Activated CD8-positive, alpha-beta memory T cell treated with anti-CD3 and anti-CD28 coated beads, Interleukin-2, amount 50 U/mL, for 4 hours (primary cell): ENCODE data around the gene TNFRSF21.
"Not testable (repeated sequence)": the region's sequence is repeated elsewhere in the genome, so short reads cannot be mapped to it uniquely, and the experiment has no call there.

Experiments used
- DNase-seq: peaks from one replicate; pipeline ENCODE4 v3.0.0-alpha.2; 2020

TNFRSF21 gene

DNA sequence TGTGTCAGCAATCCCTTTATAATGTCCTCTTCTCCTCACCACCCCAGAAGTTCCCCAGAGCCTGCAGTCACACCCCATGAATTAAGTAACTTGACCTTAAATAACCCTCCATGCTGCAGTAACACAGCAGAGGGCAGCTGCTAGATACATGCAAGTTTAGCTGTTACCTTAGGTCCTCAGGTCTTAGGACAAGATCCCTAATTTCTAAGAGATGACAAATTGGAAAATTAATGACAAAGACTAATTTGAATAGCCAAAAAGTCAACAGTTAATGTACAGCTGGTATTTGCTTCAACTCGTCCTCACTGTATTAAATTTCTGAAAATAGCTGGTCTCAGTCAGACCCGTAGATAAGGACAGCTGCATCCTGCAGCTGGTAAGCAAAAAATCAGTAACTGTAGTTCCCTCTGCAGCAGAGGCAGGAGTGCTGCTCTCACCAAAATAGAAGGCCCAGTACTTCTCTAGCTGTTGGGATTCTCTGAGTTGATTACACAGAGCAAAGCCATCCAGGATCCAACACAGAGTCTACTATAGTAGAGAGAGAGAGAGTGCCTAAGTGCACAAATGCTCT, 62.4 kb downstream of the TNFRSF21 start:
- no peak for DNase-seq

DNA sequence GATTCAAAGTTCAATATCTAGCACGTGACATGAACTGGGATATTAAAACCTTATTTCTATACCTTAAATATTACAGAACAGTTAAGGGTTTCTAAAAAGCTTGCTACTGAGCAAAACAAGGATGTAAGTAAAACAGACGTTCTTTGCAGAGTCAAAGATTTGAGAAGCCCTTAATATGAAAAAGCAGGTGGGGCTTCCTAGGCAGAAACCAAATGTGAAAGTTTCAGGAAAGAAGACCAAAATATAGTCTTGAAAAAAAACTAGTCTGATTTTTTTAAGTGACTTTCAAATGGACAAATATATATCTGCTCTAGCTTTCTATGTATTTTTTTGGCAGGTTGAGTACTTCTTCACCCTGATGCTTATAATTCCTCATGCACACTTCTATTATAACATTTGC, 63.2 kb downstream of the TNFRSF21 start:
- no peak for DNase-seq

DNA sequence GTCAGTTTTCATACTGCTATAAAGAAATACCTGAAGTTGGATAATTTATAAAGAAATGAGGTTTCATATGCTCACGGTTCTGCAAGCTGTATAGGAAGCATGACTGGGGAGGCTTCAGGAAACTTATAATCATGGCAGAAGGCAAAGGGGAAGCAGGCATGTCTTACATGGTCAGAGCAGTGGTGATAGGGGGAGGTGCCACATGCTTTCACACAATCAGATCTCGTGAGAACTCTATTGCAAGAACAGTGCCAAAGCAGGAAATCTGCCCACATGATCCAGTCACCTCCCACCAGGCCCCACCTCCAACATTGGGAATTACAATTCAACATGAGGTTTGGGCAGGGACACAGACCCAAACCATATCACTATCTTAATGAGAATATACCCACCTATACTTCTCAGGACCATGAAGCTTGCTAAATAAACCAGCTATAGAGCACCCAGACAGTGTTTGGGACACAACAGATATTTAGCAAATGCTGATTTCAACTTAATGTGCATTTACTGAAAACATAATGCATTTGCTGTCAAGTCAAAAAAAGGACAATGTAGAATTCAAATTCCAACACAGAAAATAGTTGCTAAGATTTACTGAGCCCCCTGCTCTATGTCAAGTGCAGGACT, 63.8 kb downstream of the TNFRSF21 start:
- no peak for DNase-seq

DNA sequence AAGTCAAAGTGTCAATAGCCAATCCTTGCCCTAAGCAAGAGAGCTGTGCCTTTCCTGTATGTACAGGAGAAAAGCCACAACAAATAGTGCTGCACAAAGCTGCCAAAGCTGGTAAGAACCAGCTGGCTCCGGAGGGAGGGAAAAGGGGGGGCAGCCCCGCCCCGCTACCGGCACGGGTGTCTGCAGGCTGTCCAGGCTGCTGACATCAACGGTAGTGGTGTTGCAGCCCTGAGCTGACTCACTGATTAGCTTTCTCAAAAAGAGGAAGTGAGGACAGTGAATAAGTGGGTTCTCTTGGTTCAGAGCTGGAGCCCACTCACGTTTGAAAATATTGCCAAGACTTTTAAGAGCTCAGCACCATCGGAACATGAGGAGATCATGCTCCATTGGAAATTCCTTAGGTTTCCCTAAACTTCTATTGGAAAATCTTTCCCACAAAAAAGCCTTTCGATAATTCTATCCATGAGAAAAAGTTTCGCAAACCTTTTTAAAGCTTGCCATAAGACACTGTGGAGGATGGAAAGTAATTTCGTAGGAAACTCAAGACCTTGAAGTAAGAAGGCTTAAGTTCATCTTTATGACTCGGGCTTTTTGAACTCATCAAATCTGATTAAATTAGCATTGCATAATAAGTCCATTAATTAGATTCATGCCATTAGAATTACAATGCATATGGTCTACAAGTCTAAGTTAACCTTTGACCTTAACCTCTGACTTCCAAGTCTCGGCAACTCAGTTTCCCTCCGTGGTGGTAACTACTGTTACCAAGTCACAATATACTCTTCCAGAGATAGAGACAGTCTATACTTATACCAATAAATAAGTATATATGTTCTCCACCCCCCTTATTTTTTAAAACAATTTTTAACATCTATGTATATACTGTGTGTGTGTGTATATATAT, 67.0 kb downstream of the TNFRSF21 start:
- DNase-seq: peak; percentile 53

DNA sequence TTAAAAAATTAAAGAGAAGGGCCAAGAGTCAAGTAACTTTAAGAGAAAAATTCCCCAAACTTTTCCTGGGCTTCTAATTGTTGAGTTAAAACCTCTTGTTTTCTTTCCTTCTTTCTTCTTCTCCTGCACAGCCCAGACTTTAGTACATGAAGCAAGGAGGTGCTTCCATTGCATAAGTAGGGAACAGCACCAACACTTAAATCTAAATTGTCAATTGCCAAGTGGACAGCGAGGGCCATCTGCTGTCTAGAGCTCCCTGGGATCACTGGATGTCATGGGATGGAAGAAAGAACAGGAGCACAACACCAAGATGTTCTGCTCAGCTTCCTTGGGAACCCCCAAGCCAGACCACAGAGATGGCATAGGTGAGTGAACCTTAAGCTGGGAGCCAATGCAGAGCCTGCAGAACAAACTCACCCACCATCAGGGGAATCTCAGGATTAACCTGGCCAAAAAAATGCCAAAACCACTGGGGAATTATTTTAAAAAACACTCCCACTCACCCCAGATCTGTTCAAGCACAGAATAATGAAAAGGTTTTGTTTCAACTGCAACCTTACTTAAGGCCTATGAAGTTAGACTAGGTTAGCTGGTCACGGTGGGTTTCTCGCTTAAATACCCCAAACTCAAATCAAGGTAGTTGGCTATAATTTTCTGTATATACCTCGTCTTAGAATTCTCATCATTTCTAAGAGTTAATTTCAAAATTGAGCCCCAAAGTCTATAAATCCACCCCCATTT, 67.8 kb downstream of the TNFRSF21 start:
- DNase-seq: no peak

DNA sequence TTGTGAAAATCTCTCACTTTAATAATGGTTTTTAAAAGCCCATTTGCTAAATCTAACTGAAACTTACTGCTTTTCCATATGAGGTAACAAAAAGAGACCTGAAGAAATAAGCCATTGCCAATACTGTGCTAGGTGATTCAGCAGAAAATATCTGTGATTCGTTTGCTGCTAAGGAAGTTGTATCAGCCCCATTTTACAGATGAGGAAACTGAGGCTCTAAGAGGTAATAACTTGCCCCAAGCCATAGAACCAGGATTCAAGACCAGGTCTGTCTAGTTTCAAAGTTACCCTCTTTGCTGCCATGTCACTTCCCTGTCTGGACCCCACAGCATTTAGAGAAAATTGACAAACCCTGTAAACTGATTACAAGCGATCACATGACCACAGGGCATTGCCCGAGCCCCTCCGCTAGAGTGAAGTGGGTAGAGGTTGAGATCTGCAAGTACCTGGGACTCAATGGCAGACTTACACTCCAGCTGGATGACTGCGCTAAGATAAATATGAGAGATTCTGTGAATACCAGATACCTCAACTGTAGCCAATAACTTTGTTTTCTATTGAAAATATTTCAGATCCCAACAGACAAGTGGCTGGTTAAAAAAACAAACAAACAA, 69.3 kb downstream of the TNFRSF21 start:
- DNase-seq: no peak

DNA sequence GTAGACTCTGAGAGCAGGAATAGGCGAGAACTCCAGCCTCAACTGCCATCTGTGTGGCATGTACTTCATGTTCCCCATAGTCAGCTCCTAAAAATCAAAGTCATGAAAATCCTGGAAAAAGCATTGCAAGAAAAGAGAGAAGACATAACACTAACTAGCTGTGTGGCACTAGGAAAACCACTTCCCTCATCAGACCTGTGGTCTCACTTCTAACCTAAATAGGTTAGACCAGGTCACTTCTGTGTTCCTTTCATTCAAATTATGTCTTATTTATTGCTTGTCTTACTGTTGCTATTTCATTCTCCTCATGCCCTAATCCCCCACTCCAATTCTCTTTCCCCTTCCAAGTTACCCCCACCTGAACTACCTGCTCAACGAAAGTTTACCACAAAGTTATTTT, 70.2 kb downstream of the TNFRSF21 start:
- DNase-seq: no peak

DNA sequence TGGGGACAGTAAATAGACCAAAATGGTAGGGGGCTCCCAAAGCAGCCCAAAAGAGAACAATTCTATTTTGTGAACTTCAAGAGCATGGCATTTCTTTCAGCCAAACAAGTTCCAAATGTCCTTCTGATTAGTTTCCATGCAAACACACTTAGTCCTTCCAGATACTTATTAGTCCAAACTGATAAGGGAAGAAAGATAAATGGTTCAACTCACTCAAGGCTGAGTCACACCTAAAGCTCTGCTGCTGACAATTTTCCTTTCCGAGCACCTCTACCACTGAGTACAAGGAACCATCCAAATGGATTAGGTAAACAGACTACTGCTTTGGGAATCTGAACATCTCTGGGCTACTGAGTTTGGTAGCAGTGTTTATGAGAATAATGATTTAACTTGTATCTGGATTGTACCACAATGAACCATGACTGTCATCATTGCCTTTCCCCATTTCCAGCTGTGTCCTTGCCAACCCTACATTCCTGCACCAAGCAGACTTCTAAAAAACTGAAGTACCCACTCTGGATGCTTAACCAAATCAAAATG, 71.2 kb downstream of the TNFRSF21 start:
- DNase-seq: no peak

DNA sequence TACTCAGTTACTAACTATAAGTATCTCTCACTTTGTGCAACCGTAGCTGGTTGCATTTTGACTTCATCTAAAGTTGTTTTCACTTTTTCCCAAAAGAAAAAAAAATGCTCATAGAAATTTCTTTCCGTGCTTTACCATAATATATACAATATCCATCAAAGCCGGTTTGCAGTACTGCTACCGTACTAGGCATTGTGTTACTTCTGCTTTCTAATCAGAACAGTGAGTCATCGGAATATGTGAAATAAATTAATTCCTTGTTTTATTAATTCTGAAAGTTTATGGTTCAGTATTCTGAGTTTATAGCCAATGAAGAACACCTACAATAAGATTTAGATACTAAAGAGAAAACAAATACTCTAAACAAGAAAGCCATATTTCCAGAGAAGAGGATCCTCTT, 72.5 kb downstream of the TNFRSF21 start:
- no peak for DNase-seq

DNA sequence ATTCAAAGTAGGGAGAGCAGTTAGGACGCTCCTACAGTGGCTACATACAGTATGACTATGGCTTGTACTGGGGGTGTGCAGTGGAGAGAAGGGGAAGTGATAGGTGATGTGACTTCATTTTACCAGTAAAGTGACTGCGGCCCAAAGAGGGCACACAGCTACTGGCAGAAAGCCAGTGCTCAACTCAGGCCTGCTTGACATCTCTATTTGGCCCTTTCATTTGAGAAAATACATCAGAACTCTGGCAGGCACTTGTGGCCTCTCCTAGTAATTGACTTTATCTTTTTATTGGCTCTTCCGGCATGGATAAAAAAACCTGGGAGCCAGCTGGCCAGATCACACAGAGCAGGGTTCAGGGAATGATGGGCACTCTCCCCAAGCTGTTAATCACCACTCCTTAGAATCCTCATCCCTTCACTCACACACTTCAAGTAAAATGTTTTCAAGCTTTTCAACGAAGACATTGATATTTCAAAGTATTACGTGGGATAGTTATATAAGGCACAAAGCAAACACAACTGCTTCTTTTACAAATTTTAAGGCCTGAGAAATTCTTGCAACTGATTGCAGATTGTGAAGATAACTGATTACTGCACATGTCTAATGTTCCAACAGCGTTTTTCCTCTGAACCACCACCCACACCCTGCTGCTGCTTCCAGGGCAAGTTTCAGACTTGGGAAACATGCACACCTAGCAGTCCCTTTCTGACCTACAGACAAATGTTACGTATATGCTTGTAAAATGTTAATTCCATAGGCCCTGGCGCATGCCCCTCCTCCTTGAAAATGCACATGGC, 73.5 kb downstream of the TNFRSF21 start:
- no peak for DNase-seq

DNA sequence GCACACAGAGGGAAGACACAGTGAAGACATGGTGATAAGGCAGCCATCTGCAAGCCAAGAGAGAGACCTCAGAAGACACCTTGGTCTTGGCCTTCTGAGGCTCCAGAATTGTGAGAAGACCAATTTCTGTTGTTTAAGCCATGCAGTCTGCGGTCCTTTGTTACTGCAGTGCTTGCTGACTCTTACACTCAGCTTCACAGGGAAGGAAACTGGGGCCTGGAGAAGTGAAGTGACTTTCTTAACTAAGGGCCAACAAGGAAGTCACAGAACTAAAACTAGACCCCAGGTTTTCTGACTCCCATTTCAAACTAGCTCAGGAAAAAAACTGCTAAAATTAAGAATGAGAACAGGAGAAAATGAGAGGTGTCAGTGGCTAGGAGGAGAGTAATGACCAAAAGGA, 74.3 kb downstream of the TNFRSF21 start:
- DNase-seq: no peak

DNA sequence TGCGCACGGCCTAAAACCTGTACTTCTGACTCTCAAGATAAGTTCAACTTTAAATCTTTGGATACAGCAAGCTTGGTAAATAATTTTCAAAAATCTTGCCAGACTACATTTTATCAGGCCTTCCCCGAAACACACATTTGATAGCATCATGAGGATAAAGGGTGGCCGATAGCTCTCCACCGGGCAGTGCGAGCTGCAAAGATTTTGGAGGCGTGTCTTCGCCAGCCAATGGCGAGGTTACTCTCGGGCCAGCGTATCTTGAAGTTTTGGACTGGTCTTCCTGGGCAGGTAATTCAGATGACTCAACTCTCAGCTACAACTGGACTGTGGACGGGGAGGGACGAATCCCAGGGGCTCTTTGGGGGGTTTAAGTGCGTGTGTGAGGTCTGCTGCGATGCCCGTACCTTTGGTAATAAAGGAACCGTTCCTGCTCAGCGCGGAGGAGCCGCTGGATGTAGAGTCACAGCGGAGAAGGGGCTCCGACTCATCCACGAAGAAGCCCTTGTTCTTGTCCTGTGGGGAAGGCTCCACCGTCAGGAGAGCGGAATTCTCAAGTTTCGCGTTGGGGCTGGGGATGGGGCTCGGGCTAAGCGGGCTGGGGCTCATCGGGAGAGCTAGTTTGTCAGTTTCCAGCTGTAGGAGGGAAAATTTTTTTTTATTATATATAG, 75.3 kb downstream of the TNFRSF21 start:
- no peak for DNase-seq

DNA sequence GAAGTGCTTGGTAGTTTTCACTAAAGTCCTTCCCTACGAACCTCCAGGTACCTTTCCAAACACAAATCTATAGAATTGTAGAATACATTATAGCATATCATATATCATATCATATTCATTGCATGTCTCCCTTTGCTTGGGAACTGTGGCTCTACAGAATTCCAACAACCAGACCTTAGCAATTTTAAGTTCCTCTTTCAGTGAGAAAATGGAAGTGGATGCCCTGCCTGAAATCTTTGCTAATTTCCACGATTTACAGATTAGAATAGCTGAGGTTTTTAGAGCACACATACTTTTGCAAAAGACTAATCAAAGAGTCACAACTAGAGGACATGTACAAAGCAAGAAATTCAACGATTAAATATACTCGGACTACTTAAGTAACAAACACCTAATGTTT, 78.6 kb downstream of the TNFRSF21 start:
- no peak for DNase-seq

DNA sequence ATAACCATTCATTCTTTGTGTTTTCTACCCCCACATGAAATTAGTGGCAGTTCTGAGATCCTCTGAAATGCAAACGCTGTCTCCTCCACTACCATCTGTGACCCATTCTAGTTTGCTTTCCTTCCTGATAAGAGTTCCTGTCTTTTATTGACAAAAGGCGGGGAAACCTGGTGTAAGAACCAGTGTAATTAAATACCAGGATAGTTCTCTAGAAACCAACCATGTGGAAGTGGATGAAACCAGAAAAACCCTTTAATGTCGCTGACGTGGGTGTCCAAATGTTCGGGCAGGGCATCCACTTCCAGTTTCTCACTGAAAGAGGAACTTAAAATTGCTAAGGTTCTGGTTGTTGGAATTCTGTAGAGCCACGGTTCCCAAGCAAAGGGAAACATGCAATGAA, 79.1 kb downstream of the TNFRSF21 start:
- DNase-seq: no peak

DNA sequence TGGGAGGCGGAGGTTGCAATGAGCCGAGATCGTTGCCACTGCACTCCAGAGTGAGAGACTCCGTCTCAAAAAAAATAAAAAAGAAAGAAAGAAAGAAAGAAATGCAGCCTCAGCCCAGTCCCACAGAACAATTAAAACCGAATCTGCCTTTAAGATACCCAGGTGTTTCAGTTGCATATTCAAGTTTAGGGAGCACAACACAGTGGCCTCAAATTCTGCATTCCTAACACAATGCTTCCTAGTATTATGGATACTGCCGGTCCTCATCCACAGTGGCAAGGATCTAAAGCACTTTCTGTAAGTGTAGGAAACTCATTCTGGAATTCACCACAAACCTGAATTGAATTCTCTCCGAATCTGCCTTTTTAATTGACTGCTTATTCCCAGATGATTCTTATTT, 80.5 kb downstream of the TNFRSF21 start:
- DNase-seq: no peak

DNA sequence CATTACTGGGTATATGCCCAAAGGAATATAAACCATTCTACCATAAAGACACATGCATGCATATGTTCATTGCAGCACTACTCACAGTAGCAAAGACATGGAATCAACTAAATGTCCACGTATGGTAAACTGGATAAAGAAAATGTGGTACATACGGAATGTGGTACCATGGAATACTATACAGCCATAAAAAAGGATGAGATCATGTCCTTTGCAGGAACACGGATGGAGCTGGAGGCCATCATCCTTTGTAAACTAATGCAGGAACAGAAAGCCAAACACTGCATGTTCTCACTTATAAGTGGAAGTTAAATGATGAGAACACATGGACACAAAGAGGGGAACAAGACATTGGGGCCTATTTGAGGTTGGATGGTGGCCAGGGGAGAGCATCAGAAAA, 81.6 kb downstream of the TNFRSF21 start:
- DNase-seq: not testable (repeated sequence)

DNA sequence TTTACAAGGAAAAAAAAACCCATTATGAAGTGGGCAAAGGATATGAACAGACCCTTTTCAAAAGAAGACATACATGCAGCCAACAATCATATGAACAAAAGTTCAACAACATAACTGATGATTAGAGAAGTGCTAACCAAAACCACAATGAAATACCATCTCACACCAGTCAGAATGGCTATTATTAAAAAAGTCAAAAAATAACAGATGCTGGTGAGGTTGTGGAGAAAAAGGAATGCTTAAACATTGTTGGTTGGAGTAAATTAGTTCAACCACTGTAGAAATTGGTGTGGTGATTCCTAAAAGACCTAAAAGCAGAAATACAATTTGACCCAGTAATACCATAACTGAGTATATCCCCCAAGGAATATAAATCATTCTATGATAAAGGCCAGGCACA, 86.5 kb downstream of the TNFRSF21 start:
- DNase-seq: not testable (repeated sequence)

DNA sequence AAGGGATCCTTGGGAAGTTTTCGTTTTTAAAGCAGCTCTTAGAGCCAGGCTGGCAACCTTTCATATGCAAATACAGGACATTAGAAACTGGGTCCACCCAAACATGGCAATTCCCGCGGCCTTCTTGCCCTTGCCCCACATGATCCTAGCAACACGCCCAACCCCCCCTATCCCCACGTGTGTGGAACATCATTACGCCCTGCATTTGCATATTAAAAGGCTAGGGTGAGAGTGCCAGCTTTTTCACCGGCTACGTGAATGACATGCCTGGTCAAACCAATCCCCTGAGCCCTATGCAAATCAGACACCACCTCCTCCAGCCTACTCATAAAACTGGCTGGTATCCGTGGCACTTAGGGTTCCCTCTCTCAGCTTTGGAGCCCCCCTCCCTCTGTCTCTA, 88.1 kb downstream of the TNFRSF21 start:
- DNase-seq: no peak

DNA sequence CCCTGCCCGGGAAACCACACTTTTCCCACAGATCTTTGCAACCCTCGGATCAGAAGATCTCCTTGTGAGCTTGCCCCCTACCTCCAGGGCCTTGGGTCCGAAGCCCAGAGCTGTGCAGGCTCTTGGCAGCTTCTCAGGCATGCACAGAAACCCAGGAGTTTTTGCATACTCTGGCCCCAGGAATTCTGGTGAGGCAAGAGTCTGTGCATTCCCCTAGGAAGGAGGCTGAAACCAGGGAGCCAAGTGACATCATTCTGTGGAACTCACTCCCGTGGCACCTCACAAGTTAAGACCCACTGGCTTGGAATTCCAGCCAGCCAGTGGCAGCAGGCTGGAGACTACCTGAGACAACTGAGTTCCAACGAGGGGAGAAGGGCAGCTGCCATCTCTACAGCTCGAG, 100.1 kb downstream of the TNFRSF21 start:
- no peak for DNase-seq

DNA sequence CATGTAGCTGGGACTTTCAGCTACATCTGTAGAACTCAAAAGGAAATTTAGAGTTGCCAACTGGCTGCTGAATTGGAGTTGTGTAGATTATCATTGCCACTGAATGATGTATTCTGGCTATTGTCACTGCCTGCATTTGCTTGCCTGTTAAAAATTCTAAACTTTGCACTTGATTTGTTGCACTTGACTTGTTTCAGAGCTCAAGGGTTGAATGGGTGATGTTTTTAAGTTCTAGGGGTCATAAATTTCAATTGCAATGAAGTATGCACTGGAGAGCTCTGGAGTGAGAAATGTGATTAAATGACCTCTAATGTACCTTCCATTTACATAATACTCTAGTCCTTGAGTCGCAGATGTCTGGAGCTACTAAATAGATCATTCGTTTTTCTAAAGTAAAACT, 102.4 kb downstream of the TNFRSF21 start:
- DNase-seq: no peak

DNA sequence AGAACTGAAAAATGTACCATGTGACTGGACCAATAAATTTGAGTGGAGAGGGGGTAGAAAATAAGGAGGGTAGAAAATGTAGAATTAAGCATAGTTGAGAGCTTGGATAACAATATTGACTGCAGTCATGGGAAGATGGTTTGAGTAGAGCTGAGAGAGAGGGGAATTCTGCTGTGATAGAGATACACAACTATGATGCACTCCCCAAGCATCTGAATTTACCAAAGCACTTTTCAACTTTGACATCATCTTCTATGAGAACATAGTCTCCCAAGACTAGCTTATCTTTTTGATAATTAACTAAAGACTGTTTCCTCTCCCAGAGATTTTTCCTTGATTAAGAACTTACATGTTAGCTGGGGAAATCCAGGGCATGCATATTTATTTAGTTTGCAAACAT, 103.1 kb downstream of the TNFRSF21 start:
- DNase-seq: no peak
